Hepatocyte (in vitro differentiated cells): ENCODE data around the gene TMA7.

Experiments
- EZH2 ChIP-seq: fragments of 200-600 bp; sonication (generic); IDR thresholded peaks from 2 replicates; pipeline ENCODE4 v1.6.1; 2016; ENCODE audit warnings: antibody characterized with exemption, mild to moderate bottlenecking, borderline replicate concordance
- TF ChIP-seq, protein P1 (sequence below): fragments of 200-600 bp; sonication (generic); IDR thresholded peaks from 2 replicates; pipeline ENCODE4 v1.5.1; 2016; ENCODE audit warnings: antibody characterized with exemption, mild to moderate bottlenecking; ENCODE audit not compliant: poor library complexity

DNA sequence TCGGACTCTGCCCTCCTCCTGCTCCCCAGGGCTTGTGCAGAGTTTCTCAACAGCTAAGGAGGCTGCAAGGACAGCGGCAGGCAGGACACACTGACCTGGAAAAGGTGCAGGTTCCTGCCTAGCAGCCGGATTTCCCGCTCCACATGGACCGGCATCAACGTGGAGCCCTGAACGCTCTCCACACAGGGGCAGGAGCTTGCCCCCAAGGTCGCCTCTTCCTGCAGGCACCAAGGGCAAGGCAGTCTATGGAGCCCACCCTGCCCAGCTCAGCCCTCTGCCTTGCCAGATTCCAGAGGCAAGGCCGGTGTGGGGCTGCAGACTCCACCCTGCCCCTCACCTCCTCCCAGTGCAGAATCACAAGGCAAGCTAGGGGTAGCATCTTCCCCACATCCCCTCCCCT lies 20.9 kb upstream of the TMA7 start:
- TF ChIP-seq, protein P1, sequence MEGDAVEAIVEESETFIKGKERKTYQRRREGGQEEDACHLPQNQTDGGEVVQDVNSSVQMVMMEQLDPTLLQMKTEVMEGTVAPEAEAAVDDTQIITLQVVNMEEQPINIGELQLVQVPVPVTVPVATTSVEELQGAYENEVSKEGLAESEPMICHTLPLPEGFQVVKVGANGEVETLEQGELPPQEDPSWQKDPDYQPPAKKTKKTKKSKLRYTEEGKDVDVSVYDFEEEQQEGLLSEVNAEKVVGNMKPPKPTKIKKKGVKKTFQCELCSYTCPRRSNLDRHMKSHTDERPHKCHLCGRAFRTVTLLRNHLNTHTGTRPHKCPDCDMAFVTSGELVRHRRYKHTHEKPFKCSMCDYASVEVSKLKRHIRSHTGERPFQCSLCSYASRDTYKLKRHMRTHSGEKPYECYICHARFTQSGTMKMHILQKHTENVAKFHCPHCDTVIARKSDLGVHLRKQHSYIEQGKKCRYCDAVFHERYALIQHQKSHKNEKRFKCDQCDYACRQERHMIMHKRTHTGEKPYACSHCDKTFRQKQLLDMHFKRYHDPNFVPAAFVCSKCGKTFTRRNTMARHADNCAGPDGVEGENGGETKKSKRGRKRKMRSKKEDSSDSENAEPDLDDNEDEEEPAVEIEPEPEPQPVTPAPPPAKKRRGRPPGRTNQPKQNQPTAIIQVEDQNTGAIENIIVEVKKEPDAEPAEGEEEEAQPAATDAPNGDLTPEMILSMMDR: no peak
- no peak for TF ChIP-seq EZH2
